NCI-H1694 treated with DMSO at 0.1 percent for 48 hours (cell line): ENCODE data around the gene NRXN3.
"Not testable (repeated sequence)": the region's sequence is repeated elsewhere in the genome, so short reads cannot be mapped to it uniquely, and the experiment has no call there.

Experiments used
- DNase-seq: peaks from one replicate; lab custom pipeline; 2025; lab: John Stamatoyannopoulos, UW

The NRXN3 gene

DNA sequence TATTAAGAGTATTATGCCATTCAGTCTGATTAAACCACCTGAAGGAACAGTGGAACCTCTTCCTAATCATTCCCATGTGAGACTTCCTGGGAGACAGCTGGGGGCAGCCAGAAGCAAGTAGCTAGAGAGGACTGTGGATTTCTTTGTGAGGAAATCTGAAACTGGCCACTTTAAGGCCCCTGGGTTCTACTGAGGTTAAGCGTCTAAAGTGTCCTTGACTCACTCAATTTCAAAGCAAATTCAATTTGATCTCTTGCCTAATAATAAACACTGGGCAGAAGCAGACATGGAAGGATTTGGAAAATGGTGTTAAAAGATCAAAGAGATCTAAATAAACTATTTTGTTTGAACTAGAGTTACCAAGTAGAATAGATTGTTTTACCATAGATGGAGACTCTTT lies 909.9 kb downstream of the NRXN3 start:
- no peak for DNase-seq

DNA sequence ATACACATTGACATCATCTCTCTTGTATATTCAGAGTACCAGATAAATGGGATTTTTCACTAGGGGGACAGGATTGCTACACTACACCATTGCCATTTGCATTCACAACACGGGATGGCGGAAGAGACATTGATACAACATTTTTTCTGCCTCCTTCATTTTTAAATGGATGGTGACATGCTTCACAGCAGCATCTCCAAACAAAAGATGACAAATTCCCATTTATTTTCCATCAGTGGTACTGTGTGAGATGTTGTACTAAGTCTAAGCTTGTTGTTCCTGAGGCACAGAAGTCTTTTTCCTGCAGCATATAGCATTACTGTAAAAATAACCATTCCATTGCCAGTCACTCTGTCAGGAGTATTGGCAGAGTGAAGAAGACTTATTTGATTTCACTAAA lies 912.7 kb downstream of the NRXN3 start:
- no peak for DNase-seq

DNA sequence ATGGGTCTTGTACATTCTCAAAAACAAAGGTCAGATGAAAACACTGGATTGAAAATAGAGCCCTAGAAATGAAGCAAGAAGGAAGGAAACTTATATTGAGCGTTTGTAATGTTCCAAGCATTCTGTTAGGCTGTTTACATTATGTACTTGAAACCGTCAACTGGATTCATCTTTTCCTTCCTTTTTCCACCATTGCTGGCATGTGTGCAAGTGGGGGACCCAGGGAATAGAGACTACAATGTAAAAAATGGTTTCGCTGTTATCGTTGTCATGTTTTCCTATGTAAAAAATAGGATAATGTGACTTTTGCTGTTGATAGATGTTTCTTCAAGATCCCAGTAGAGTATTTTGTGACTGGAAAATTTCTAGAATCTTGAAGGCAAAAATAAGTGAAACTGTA lies 913.2 kb downstream of the NRXN3 start:
- no peak for DNase-seq

DNA sequence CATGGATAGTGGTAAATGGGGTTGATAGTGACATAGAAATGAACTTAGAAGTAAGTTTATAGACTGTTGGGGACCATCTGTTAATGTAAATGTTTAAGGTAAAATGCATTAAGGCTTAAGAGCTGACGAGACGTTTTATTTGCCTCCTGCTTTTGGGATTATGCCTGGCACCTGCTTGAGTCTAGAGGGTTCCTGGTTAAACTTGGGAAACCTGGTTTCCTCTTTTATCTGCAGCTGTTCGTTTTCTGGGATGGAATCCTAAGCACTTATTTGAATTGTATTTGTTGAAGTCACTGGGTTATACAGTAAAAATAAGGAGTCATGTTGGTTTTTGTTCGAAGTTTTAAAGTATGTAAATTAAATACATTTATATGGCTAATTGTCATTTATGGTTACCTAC lies 914.7 kb downstream of the NRXN3 start:
- DNase-seq: no peak

DNA sequence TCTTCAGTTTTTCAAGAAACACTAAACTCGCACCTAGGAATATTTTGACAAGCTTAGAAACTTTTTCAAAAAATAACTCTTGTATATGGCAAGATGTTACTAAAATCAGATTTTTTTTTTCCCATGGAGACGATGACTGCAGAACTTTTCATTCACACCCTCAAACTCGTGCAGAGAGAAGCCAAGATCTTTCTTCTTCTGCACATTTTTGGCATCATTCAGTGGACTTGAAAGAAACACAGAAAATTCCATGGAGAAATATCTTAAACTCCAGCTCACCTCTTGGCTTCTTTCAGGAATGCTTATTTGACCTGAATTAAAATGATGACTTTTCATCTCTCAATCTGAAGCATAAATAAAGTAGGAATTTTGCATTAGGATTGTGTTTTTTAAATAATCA lies 919.4 kb downstream of the NRXN3 start:
- no peak for DNase-seq

DNA sequence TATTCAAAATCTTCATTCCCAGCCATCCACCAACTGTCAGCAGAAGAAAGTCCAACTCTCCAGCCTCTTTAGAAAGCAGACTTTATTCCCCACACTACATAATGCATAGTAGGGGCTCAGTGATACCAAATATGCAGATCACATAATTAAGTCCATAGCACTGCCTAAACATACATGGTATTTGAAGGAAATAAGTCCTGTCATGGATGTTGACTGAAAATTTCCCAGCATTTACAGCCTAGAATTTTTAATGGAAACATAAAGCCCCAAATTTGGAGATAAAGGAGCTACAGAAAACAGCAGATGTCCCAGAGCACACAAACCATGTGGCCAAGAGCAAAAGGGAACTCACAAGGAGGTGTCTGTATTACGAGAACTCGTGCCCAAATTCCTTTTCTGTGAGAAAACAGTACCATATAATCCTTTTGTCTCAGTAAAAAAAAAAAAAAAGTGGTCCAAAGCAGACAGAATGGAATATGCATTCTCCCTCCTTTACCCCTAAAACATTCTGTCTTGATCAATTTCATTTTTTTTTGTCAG lies 920.5 kb downstream of the NRXN3 start:
- no peak for DNase-seq

DNA sequence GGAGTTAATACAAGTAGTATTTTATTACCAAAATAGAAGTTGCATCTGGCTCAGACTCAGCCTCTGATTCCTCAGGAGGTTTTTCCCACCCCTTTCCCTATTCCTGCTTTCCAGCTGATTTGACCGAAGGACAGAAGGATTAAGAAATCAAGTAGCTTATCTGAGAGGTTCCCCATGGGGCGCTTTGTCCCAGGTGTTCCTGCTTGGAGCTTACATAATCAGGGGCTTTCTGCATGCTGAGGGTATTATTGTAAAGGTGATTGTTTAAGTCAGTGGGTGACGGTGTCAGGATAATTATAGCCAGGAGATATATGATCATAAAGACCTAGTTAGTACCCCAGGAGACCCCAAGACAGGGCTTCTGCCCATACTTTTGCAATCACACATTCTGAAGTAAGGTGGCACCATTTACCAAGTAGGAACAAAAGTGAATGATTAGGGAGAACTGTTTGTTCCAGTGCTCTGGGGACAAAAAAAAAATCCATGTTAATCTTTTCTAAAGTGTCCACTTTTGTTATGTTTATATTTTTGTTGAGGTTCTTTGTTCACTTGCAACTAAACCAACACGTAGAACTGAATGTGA lies 921.3 kb downstream of the NRXN3 start:
- peak; percentile 6 for DNase-seq

DNA sequence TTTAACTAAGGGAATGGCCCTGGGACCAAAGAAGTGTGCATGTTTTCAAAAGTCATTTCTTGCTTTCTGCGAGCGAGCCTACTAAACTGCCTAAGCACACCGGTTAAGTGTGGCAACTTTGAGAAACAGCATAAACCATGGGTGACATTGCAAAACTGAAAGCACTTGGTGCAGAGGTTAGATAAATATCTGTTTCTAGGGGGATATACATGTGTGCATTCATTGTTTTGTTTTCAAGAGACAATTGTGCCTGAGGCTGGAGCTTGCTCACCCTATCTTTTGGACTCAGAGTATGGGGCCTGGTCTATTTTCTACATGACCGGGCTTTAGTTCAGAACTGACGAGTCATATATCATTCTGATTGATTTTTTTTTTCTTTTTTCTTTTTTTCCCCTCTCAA lies 923.4 kb downstream of the NRXN3 start:
- no peak for DNase-seq

DNA sequence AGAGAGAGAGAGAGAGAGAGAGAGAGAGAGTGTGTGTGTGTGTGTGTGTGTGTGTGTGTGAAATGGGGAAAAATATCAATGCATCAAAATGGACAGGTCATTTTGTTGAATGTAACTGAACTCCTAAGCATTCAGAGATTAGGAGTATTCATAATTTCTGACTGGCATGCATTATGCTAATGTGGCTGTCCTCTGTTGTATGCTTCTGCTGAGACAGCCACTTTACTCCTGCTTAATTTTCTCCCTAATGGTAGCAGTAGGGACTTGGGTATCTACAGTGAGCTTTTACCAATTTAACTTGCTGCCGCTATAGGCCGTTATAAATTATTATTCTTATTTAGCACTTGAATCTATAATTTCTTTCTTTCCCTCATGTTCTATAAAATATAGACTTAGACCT lies 924.8 kb downstream of the NRXN3 start:
- DNase-seq: no peak

DNA sequence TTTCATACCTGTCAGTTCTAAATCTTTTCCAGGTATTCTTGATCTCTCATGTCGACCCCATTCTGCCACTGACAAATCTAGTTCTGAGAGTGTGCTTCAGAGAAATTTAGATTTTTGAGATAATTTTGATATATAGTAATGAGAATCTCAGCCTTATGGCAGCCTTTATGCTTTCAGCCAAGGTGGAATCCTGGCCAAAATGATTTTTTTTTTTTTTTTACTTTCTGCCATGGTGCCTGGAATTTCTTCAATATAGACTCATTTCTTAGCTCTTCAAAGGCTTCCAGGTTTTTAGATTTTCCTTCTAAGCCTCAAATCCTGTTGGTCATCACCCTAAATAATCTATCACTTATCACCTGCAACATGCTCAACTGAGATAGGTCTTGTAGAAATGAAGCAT lies 926.6 kb downstream of the NRXN3 start:
- DNase-seq: no peak

DNA sequence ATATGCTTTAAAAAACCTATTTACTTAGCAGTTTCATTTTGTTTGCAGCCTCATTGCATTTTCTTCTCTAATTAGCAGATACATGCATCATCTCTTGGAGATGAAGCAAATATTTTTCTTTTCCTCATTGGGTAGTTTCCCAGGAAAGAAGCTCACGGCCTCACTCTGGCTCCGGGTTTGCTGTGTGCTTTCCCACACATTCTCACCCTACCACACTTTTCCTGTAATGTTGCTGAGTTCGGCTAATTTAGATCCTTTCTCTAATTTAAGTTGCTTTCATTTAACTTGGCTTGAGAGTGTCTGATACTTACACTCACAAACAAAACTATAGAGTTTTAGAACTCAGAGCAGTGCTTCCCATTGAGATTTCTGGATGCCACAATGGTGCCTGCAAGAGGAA lies 928.2 kb downstream of the NRXN3 start:
- no peak for DNase-seq

DNA sequence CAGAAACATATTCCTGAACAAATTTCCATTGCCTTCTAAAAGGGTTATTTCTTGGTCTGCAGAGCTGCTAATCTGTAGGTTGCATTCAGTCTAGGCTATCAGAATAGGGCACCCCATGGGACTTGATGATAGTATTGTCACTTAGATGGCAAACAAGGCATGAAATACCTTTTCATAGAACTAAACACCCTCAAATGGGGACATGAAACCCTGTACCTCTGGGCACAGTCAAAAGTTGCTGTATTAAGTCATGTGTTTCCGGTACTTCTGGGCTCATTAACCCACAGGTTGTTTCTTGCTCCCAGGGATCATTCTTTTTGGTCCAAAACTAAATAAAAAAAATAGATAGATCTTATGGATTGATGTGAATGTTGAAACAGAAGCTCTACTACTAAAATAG lies 930.4 kb downstream of the NRXN3 start:
- no peak for DNase-seq

DNA sequence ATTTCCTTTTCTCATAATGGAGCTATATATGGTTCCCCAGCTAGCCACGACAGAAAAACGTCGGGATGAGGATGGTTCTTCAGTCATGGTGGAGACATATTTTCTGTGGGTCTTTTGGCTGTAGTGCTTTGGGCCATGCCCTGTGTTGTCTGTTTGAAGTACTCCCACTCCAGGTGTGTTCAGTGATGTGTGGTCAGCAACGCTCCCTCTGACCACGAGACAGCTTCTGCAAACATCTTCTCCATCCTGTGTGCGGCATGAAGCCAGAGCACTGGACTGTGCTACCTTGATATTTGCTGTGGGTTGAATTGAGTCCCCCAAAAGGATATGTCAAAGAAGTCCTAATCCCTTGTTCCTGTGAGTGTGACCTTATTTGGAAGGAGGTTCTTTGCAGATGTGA lies 931.2 kb downstream of the NRXN3 start:
- DNase-seq: no peak

DNA sequence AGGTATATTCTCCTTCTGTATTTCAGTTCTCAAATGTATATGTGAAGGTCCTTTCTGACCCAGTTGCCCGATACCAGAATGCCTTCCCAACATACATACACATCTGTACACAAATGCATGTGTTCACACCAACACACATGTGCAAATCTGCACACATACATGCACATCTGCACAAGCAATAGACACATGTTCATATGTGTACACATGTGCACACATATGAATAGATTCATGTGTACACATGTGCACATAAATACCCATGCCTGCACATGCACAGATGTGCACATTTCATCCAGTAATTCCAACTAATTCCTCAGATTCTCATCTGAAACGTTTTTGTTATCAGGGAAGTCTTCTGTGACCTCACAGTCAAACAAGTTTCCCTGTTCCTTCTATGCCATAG lies 933.6 kb downstream of the NRXN3 start:
- no peak for DNase-seq

DNA sequence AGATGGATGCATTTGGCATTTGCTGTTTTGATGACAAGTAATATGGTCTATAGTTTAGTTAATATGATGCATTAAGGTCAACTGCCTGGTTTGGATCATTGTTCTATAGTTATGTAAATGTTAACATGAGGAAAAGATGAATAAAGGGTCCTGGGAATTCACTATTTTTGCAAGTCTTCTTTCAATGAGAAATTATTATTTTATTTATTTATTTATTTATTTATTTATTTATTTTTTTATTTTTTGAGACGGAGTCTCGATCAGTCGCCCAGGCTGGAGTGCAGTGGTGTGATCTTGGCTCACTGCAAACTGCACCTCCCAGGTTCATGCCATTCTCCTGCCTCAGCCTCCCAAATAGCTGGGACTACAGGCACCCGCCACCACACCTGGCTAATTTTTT lies 940.4 kb downstream of the NRXN3 start:
- not testable (repeated sequence) for DNase-seq

DNA sequence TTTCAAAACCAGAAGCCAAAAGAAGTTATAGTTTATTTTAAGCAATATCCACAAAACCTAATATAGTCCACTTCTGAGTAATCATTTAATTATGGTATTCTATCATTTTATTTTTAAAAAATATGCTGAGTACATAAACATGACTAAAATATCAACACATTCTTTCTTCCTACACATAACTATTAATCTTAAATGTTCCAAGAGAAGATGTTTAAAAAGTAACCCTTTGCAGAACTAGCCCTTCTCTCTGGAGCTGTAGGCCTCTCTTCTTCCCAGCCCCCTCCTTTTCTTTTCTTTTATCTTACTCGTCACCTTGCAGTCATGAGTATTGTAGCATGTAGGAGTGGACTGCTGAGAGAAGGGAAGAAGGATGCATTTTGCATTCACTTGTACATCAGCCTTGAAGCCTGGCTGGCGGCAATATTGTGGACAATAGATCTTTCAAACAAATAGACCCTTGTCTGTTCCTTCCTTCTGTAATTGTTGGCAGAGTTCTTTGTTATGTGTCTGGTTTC lies 941.9 kb downstream of the NRXN3 start:
- DNase-seq: no peak

DNA sequence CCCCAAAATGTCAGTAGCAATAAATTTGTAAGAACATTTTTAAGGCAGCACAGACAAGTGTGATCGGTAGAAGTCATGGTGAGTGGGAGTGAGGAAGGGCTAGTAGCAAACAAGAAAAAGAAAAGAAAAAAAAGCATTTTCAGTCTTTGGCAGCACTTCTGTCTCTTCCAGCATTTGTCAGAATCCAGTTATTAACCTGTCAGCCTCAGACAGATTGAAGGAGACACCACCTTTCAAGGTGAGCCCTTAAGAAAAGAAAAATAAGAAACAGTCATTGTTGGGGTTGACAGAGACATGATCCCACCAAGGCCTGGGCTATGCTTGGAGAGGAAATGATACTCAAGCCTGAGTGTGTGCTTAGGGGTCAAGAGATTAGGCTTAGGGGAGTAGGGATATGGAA lies 947.4 kb downstream of the NRXN3 start:
- no peak for DNase-seq

DNA sequence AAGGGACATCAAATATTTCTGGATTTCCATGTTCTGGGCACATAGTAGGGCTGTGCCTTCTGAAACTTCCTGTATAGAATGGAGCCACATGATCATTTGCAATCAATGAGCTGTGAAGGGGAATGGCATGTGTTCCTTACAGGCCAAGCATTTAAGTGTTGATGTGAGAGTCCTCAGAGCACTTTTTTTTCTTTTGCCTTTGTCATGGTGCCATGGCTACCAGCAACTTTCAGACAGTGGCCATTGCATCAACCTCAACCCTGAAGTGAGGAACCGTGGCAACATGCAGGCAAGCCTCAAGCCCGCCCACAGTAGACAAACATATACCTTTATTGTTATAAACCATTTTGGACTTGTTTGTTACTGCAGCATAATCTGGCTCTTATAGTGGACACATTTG lies 948.1 kb downstream of the NRXN3 start:
- no peak for DNase-seq

DNA sequence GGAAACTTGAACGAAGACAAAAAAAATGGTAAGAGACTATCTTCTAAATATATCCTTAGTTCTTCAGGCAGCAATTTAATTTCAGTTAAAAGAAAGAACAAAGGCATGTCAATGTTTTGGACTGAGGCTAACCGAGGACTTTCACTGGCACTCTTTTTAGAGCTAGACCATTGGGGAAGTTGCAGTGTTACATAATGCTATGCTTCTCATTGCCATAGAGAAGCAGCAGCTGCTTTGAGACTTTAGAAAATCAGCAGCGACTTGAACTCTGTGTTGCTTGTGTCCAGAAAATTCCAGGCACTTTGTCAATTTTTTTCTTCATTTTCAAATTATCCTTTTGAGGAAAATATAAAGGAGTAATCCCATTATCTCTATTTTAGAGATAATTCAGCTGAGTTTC lies 964.2 kb downstream of the NRXN3 start:
- DNase-seq: no peak

DNA sequence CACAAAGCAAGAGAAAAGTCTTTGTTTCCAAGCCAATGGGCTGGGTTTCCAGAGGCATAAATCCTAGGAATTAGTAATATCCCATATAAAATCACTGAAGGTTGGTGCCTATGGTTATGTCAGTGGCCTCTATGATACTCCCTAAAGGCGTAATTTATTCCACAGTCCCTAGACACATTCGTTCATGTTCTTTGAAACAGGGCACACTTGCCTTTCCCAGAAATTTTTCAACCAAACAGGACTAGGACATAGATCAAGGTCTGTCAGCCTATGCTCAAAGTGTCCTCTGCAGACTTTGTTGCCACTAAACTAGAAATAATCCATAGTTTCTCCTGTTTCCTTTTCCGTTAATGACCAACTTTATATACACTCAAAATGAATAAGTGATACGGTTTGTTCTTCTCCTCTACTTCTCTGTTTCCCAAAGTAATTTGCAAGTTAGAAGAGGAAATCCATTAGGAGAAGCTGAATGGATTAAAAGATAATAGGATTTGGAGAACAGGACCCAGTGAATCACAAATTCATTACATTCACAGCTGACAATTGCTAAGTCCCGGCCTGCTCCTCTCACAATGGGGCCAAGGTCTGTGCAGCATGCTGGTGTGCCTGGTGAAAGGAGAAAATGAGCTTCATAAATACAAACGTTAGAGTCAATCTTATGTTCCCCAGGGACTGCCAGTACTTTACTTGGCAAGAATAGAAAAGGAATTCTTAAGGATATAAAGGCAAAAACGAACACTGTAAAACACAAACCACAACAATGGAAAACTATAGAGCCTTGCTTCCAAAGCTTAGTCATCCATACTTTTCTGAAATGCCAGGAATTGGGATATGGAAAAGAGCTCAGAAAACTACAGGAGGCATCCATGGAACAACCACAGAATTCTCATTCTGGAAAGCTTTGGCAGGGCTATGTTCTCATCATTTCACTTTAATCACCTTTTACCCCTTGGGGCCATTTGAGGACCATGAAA lies 966.2 kb downstream of the NRXN3 start:
- DNase-seq: no peak

DNA sequence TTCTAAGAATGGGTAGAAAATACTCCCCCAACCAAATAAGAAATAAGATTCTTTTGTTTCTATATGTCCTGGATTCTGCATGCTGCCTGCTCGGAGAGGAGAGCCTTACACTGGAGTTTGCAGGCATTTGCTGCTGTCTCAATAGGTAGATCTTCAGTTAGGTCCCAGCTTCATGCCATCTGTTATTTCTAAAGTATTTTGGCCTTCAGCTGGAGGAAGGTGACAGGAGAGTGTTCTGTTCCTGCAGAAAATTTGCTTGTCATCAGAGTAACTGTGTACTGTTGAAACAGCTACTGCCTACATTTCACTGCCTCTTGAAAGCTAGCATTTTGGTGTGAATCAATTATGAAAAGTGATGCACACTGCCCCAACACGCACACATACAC lies 966.9 kb downstream of the NRXN3 start:
- DNase-seq: no peak

DNA sequence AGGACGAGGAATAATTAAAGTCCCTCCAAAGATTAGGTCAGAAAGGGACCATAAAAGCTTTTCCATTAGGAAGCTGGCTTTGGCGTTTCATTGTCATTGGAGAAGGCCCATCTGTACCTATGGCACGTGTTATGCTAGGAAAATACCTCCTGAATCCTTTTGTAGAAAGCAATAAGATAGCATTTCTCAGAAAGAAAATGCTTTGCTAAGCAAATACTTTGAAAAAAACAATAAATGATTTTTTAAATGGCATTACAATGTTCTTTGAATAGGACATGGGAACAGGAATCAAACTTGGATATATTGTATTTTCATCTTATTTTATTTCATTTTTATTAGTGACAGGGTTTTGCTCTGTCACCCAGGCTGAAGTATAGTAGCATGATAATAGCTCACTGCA lies 967.7 kb downstream of the NRXN3 start:
- no peak for DNase-seq

DNA sequence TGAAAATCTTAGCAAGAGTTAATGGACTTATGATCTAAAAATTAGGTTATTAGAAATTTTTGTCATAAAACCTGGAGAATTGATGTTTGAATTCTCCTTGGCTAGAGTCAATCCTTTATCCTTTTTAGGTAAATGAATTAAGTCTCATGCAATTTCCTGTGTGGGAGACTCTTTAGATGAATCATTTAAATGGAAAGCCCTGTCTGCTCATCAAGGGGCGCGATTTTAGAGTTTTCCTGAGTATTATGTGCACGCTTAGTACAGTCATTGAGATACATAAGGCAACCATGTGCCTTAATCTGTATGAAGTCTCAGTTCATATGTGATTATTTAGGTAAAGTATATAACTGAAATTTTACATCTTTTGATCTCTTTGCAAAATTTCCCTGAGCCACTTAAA lies 974.7 kb downstream of the NRXN3 start:
- no peak for DNase-seq
